ENCODE data around the gene ATP6V0C.
"Not testable (repeated sequence)": the region's sequence is repeated elsewhere in the genome, so short reads cannot be mapped to it uniquely, and the experiment has no call there.

The ATP6V0C gene

DNA sequence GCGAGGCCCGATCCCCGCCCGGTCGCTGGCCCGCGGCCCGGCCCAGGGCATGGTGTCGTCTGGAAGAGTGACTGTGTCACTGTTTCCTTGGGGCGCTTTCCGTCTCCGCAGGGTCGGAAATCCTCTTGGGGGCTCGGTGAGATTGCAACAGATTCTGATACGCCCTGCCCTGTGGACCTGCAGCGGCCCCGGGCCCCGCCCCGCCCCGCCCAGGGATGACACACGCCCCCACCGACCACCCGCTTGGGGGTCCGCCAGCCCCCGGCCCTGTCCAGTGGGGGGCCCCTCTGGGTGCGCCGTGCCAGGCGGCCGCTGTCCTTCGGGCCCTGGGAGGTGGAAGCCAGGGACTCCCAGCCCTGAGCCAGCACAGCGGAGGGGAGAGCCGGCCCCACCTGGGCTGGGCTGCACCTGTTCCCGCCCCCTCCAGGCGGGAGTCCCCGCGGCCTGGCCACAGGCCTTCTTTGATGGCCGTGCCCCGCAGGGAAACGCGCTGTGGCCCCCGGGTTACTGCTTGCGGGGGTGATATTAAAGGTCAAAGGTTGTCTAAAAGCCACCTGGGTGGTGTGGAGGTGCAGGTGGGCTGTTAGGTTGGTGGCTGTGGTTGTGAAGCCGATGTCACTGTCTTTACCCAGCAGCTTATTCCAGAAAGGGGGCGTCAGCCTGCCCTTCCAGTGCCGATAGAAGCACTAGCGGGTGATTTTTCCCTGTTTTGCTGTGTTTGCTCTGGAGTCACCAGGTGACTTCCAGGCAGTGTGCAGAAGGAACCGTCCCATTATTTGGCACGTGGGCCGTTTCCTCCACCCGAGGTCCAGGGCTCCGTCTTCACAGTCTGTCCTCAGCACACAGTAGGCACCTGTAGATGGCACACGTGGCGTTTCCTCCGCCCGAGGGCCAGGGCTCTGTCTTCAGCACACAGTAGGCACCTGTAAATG lies 38.1 kb upstream of the ATP6V0C start:
- no peak for FAIRE-seq

DNA sequence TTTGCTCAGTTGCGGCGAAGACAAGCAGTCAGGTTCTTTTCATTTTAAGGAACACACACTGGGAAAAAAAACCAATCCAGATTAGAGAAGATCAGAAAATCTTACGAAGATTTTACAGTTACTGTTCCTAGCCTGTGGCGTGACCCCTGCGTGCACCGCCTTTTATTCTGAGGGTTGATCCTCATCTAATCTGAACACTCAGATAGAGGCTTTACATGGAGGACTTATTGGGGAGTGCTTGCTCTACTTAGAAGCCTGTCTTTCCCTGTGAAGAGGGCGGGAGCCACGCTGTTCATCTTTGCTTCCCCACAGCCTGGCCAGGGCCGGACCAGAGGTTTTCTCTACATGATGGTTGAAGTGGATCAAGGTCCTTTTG lies 37.4 kb upstream of the ATP6V0C start:
- no peak for FAIRE-seq

DNA sequence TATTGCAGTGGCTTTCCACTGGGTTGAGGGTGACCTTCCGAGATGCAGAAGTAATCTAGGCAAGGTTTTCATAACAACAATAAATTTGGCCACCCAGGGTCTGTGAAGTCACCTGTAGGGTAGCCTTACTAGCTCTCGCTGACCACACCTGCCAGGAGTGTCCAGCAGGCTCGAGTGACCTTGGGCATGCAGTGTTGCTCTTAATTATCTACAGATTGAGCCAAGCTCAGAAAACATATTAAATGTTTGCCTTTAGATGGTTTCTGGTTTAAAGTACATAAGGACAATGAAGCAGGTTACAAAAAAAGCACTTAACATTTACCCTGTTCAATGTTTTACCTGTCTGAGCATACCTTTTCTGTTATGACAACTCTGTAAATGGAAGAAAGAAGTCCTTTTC lies 37.0 kb upstream of the ATP6V0C start:
- no peak for FAIRE-seq

DNA sequence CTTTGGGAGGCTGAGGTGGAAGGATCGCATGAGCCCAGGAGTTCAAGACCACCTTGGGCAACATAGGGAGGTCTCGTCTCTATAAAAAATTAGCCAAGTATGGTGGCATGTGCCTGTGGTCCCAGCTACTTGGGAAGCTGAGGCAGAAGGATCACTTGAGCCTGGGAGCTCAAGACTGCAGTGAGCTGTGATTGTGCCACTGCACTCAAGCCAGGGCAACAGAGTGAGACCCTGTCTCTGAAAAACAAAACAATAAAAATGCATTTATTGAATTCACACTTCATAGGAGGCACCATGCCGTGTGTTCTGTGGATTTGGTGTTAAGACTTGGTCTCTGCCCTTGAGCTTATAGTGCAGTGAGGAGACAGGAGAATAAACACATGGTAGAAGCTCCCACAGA lies 36.4 kb upstream of the ATP6V0C start:
- FAIRE-seq = no peak

DNA sequence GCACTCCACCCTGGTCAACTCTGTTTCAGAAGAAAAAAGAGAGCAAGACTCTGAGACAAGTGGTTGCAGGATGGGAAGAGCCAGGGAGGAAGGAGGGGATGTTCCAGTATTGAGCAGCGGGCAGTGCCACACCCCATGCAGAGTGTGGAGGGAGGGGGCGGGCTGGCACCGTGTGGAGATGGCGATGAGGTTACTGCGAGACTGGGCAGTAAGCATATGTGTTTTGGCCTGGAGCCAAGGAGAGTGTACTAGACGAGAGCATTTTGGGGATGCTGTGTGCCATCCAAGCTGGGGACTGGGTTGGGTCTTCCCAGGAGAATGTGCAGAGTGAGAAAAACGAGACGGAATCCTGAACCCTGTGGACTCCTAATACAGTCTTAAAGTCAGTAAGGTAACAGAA lies 35.5 kb upstream of the ATP6V0C start:
- FAIRE-seq = no peak

DNA sequence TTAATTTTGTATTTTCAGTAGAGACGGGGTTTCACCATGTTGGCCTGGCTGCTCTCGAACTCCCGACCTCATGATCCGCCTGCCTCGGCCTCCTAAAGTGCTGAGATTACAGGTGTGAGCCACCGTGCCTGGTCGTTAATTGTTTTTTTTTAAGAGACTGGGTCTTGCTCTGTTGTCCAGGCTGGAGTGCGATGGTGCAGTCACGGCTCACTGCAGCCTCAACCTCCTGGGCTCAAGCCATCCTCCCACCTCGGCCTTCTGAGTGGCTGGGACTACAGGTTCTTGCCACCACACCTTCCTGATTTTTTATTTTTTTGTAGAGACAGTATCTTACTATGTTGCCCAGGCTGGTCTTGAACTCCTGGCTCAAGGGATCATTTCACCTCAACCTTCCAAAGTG lies 33.8 kb upstream of the ATP6V0C start:
- not testable (repeated sequence) for FAIRE-seq

DNA sequence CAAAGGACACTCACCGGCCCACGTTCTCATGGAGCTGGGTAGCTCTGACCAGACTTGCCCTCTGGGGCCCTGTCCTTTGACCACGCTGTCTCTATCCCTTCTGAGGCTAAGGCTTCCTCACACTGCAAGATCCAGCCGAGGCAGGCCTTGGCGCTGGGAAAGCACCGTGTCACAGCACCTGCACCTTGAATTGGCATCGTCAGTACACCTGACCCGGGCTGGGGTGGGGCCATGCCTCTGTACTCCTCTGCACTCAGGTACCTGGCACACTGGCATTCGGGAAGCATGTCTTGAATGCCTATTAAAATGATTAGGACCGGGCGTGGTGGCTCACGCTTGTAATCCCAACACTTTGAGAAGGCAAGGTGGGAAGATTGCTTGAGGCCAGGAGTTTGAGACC lies 32.8 kb upstream of the ATP6V0C start:
- FAIRE-seq = no peak

DNA sequence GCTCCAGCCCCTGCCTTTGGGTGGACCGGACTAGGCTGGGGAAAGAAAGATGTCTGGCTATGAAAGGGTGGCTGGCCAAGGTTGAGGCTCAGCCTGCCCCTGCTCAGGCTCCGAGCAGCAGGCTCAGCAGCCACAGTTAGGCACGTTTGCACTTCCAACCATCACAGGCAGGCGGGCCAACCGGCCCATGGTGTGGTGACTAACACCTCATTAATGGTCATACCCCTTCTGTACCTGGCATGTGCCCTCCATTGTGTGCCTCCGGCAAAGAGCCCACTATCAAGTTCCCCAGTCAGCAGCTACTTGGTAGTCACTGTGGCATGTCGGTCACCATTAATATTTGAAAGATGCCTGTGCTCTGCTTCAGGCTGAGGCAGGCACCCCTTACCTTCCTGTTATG lies 32.1 kb upstream of the ATP6V0C start:
- FAIRE-seq = no peak

DNA sequence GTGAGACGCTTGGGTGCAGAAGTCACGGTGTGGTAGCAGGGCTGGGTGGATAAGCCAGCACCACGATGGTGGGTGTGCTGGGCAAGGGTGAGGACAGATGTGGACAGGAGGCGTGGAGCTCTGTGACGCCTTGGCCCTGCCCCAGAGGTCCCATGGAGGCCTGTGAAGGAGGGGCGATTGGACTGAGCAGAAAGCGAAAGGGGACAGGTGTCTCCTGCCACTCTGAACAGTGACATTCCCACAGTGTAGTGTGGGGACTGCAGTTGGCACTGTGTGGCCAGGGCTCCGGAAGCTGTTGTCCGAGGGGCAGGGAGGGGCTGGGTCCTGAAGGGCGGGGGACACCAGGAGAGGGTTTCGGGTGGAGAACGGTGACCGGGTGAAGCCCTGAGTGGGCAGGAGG lies 31.5 kb upstream of the ATP6V0C start:
- no peak for FAIRE-seq

DNA sequence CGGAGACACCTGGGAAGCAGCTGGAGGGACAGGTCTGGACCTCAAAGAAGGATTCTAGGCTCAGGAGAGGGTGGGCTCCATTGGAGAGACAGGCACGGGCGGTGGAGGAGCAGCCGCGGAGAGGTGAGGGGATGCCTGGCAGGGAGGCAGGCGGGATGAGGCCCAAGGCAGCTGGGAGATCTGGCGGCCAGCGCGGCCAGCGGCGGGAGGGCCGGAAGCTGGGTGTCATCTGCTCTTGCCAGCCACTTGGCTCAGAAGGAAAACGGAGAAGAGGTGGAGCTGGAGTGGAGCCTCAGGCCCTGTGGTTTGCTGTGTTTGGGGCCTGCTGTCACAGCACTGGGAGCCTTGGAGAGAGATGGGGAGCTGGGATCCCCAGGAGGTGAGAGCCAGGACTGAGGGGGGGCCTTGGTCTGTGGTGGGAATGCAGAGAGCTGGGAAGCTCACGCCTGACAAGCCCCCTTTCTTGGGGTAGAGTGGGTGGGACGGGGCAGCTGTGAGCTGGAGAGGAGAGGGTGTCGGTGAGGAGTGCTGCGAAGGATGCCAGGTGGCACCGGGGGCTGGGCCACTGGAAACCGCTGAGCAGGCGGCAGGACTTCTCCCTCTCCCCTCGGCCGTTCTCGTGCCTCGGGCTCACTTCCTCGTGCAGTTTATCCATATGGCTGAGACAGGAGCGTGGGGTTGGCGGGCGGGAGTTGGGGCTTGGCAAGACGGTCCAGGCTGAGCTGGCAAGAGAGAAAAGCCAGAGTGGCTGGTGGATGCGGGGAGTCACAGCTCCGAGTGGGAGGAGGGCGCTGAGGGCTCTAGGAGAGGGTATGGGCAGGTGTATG lies 30.8 kb upstream of the ATP6V0C start:
- no peak for FAIRE-seq

DNA sequence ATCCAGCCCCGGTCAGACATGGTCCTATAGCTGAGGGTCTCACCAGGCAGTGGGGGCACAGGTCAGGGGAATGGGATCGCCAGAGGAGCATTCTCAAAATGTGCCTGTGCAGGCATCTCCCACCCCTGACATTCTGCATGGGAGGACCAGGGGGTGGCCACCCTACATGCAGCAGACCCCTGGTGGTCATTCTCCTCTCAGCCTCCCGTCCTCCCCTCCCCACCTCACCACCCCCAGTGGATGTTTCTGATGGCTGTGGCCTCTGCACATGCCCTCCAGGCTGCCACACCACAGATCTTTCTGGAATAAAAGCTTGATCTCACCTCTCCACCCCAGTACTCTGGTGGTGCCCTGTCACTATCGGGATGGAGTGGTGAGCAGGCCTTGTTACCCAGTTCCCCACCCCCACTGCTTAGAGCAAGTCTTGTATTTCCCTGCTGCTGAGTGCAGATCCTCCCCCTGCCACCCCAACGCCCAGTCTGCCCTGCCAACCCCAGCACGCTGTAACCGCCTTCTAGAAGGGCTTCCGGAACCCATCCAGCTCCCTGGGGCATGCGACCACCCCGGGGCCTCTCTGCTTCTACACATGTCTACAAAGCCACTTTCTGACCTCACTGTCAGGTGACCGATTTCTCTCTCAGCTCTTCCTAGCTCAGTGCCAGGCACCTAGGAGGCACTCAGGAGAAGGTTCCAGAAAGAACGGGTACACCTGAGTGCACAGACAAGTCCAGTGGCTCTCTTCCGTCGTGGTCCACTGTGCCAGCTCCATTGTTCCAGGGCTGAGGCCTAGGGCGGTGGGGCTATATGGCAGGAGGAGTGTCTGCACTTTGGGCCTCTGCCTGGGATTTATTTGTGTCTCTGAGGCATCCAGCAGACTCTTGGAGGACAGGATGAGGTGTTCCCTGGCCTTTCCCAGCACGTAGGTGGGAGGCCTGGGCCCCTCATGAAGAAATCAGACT lies 29.5 kb upstream of the ATP6V0C start:
- FAIRE-seq = no peak

DNA sequence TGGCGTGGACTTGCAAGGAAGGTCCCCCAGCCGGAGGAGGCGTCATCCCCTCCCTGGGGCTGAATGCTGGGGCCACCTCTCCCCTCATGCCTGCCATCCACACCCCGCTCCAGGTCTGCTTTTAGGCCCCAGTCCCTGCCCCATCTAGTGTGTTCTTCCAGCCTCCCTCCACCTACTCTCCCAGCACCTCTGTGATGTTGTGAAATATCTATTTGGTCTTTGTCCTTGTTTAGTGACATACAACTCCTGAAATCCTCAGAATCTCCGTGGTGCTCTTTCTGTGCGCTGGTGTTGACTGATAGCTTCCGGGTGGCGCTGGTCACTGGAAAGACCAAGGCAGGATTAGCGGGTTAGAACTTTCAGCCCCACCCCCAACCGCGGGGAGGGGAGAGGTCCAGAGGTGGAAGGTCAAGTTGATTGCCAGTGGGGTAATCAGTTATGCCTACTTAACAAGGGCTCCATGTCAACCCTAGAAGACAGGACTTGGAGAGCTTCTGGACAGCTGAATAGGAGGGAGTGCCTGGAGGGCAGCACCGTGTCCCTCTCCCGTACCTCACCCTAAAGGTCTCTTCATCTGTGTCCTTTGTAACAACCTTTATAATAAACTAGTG lies 28.7 kb upstream of the ATP6V0C start:
- no peak for FAIRE-seq

DNA sequence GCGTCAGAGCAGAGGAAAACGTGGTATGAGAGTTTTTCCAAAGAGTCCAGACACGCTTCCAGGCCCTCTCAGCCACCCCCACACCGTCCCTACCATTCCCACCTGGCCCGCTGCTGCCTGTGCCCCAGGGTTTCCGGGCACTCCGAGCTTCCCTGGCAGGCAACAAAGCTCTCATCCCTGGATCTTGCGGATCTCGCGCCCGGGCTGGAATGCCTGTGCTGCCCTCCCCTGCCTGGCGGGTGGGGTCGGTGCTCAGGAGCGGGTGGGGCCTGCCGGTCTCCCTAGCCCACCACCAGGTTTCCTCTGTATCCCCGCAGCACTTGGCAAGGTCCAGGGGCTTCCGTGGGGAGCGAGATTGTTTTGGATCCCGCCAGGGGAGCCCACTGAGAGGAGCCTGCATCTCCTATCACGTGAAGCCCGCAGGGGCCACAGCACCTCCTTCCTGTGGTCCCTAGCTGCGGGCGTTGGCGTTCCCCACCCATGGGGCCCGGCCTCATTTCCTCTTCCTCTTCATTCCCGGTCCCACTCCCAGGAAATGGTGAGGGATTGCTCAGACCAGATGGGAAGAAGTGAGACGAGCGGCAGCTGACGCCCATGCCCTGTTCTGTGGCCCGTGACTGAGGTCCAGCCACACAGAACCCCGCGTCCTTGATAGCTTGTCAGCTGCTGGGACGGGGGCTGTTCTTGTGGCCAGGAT lies 27.8 kb upstream of the ATP6V0C start:
- no peak for FAIRE-seq

DNA sequence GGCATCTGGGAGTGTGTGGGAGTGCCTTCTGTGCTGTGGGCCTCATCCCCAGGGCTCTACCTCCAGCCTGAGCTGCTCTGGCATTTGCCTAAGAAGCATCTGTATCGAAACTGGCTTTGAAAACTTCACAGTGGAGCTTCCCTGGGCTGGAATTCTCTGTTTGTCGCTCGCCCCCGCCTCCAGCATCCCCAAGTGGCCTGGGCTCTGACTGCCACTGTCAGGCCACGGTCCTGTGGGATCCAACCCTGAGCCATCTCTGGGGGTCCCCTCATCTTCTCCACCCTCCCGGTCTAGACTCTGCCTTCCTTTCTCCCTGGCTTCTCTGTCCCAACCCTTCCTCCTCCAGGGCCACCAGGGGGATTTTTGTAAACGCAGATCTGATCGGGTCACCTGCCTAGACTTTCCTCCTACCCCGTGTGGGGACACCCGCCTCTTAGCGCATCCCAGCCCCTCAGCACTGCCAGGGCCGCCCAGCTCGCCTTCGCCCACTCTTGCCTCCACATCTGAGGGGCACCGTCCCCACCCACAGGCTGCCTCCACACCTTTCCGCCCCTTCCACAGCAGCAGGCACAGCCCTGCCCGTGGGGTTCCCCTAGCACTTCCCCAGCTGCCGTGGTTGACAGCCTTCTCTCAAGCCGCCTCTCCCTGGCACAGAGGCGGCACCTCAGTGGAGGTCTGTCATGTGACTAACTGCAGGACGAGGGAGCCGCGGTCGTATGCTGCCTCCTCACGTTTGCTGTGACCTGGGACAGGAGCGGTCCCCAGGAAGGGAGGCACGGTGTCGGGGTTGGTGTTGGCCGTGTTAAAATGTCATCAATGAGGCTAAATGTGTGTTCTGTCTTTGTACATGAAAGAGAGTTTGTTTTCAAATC lies 26.9 kb upstream of the ATP6V0C start:
- FAIRE-seq = no peak

DNA sequence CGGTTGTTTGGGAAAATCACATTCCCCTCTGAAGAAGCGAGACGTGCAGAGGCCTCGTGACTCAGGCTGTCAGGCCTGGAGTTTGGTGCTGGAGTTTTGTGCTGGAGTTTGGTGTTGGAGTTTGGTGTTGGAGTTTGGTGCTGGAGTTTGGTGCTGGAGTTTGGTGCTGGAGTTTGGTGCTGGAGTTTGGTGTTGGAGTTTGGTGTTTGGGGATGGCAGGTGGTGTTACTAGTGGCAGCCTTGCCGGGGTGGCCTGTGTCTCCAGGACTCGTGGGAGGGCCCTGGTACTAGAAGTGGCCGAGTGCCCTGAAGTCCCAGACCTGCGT lies 26.3 kb upstream of the ATP6V0C start:
- no peak for FAIRE-seq

DNA sequence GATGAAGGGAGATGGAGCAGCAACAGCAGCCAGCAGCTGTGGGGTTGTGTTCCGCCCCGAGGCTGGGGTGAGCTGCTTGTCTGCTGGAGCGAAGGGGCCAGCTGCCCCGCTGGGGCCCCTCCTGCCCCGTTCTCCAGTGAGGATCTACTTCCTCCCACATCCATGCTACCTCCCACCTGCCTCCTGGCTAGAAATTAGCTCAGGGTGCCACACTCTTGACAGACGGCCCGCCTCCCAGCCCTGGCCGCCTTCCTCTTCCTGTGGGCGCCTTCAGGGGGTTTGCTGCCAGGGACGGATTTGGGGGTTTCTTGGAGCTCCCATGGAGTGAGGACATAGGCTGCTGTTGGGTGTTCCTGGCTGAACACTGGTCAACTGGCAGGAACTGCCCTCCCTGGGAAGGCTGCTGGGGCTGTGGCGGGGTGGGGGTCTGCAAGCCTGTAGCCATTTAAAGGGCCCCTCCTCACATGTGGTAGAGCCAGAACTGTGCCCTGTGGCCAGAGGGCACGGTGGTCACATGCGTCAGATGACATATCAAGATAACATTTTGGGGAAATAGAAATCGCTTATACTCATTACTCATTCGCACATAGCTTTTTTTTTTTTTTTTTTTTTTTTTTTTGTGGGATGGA lies 25.7 kb upstream of the ATP6V0C start:
- FAIRE-seq = no peak

DNA sequence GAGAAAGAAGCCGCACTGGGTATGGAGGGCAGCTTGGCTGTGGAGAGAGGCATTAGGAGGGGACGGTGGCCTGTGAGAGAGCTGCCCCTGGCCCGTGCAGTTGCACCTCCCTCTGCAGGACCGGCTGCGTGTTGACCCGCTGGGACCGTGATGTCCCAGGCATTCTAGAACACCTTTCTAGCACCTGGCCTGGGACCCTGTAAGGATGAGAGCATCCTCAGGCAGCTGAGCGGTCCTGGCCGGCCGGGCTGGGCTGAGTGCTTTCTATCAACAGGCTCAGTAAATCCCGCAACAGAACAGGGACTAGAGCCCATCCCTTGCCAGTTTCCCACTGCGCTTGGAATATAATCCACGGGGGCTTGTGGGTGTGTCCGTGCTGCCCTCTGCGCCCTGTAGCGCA lies 24.2 kb upstream of the ATP6V0C start:
- no peak for FAIRE-seq

DNA sequence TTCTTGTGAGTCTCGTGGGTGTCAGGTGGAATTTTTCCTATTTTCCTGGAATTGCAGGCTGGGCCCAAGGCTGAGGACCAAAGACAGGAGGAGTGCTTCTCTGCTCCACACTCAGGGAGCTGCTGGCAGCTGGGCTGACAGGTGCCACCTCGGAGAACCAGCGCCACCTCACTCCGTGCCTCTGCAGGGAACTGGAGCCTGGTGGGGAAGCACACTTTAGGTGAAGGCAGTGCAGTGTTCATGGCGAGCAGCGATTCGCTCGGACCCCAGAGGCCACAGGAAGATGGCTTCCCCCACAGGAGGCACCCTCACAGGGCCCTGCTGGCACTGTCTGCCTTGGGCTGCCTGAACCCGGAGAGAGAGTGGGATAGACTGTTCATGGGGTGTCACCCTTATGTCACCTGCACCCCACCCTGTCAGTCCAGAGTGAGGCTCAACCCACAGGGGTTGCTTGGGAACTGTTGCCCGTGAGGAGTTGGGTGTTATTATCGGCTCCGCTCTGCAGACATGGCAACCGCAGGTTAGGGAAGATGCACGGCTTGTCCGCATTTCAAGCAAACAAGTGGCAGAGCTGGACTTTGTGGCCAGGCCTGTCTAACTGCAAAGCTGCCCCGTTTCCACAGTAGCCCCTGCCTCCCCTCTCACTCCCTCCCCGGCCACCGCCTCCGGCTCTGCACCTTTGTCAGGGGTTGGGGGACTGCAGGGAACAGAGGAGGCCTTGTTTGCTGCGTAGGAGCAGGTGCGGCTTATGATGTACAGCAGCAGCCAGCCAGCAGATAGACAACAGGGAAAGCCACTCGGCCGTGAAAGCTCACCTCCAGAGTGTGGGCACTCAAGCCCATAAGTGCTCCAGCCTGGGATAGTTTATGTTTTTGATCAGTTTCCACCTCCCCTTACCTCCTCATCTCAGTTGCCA lies 23.3 kb upstream of the ATP6V0C start:
- no peak for FAIRE-seq

DNA sequence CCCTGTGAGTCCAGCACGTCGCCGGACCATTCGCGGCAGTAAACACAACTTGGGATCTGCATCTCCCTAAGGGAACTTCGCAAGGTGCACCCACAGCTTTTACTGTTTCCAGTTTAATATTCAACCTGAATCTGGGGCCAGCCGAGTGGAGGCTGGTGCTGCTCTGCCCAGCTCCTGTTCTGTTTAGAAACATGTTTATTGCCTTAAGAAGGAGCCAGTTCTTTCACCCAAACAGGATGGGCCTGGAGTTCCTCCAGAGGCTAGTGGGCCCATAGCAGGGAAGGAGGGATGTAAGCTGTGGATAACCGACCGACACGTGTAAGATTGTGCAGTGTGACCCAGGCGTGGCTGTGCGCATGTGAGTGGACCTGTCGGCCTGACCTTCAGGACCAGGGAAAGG lies 21.5 kb upstream of the ATP6V0C start:
- no peak for FAIRE-seq
